Suppressor macrophage (primary cell): Measurements from ENCODE around the gene CNKSR2.
A peak's percentile ranks its signal among the peaks of the same experiment; 100 is the strongest.

ENCODE experiments used
- DNase-seq, 4 experiments: peaks; one replicate each; pipeline ENCODE4 v3.0.0-alpha.2; 2020 to 2022
- total RNA-seq, 17 experiments: gene quantifications; one replicate each; lab custom pipeline; 2026; ENCODE audit warnings: mixed read lengths in 6 of 17, inconsistent platforms in 3 of 17; lab: John Stamatoyannopoulos, UW

CNKSR2 gene
- 0 to 5.9 (median 0.04) reads per million in 17 experiments for total RNA-seq

DNA sequence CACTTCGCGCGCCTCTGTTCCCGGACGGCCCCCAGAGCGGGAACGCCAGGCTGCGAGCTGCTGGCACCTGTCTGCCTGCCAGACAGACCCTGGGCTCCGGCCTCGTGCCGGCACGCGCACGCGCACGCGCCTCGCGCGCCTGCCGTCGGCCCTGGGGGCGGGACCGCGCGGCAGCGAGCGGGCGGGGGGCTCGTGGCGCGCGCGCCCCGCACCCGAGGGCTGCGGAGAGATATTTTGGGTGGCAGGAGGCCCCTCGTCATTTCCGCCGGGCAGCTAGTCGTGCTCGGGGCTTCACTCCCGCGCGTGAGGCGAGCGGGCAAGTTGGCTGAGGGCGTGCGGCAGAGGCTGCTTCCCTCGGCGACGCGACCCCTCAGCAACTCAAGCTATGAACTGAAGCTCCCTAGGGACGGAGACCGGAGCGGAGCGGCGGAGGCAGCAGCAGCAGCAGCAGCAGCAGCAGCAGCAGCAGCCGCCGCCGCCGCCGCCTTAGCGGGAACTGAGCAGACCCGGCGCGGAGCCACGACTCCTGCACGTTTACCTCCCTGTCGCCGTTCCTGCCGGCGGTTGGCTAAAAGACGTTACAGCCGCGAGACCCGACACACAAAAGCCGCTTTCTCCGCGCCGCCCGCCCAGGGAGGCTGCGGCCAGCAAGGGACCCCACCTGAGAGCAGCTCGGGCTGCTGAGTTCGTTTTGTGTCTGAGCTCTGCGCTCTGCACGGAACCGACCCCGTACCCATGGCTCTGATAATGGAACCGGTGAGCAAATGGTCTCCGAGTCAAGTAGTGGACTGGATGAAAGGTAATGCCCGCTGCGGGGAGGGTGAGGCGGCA lies at the start of gene CNKSR2:
TSS of gene CNKSR2 (plus strand) at position 256 of the 831 bp plus-strand sequence. CDS start at position 736, 480 bp downstream.
- DNase-seq = peak; percentile 3 to 47 (median 24)

DNA sequence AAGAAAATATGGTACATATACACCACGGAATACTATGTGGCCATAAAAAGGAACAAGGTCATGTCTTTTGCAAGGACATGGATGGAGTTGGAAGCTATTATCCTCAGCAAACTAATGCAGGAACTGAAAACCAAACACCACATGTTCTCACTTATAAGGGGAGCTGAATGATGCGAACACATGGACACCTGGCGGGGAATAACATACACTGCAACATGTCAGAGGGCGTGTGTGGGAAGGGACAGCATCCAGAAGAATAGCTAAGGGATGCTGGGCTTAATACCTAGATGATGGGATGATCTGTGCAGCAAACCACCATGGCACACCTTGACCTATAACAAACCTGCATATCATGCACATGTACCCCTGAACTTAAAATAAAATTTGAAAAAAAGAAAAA lies 19.5 kb upstream of the CNKSR2 start:
- DNase-seq = no peak

DNA sequence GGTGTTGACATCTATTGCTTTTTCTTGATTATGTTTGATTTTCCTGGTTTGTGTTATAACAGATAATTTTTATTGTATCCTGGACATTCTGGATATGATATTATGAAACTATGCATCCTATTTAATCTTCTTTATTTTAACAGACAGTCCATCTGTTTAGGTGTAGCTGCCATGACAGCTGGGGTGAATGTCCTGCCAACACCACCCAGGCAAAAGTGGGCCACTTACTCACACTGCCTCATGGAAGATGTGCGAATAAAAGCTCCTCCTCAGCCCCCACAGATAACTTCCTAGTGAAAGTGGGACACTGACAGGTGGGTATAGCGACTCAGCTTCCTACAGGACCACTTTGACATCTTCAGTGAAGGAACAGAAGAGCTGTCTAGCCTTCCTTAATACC lies 18.4 kb upstream of the CNKSR2 start:
- DNase-seq = no peak

DNA sequence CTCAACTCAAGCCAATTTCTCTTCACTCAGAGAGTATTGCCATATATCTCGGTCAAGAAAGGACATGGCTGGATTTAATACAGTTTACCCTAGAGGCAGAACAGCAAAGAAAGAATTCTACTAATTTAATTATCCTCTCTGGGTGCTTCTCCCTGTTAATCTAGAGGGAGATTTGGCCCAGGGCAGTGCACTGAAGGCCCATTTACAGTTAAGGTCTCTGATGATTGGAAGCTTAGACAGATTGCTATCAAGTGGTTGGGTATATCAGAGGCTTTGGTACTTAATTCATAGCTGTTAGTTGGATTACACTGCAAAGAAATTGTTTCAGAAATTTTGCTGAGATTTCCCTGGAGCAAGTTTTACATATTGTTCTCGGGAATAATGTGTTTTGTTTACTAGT lies 4.6 kb upstream of the CNKSR2 start:
- DNase-seq = no peak

DNA sequence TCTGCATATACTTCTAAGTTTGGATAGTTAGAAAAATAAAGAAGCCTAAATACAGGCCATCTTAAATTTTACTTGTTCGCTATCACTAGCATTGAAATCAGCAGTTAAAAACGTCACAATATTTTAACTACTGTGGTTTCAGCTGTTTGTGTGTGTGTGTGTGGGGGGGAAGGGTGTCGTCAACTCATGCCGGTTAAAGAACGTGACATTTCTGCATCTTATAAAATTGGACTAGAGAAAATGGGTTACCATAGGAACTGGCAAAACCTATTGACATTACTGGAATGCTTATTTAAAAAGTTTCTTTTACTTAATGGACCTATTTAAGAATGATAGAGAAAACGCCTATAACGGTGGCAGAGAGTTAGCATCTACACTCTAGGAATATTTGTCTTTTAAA lies 1.2 kb upstream of the CNKSR2 start:
- DNase-seq = no peak

DNA sequence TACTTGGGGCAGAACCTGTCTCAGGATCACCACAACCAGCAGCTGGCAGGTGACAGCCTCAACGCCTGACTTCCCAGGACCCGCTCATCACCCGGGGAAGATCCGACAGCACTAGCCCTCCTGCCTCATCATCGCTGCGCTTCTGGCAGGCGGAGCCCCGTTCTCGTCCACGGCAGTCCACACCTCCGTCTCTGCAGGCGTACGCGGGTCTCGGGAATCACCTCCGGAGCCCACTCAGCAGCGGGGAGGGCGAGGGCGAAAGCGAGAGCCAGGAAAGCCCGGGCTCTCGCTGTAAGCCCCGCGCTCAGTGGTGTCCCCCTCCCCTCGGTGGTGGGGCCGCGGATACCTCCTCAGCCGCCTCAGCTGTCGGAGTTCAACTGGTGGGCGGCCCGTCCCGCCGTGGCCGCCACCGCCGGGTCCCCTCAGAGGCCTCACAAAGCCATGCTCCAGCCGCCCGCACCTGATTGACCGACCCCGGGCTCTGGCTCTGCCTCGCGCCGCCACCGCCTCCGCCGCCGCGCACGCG lies 518 bp upstream of the CNKSR2 start:
- no peak for DNase-seq

DNA sequence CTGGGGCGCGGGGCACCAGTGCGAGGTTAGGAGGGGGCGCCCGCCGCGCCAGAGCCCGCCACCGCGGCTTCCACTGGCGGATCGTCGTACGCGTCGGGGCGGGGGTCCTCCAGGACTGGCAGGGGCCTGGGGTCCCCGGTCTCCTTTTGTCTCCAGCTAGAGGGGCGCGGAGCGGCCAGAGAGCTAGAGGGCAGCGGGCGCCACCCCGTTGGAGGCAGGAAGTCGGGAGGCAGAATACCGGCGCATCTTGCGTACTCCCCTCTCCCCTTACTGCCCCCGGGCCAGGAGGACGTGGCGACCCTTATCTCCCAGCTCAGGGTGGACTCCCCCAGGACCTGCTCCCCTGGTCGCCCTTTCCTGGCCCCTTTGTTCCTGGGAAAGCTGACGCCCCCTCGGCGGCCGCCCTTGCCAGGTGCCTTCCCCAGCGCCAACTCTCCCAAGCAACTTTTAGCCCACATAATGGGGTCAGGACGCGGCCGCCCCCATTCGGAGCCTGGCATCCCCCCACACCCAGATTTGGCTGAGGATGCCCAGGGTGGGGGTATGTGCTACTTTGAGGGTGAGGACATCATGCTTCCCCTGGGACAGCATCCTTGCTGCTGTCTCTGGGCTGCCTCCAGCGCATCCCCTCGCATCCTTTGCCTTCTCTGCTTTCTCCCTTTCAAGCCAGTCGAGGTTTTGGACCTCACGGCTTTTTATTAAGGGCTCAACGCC lies 933 bp downstream of the CNKSR2 start:
- DNase-seq = peak in 1 of 4 experiments; percentile 1

DNA sequence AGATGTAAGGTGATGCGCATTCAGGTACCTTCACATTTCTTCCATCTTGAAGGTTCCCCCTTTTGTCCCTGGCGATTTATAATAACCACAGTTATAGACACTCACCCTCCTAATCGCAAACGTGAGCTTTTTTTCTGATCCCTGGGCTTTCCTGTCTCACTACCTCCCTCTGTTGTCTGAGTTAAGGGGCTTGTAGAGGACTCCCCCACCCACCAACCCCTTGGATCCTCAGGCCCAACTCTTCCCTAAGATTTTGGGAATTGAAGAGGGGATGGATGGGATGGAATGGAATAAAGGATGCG lies 1.4 kb downstream of the CNKSR2 start:
- no peak for DNase-seq

DNA sequence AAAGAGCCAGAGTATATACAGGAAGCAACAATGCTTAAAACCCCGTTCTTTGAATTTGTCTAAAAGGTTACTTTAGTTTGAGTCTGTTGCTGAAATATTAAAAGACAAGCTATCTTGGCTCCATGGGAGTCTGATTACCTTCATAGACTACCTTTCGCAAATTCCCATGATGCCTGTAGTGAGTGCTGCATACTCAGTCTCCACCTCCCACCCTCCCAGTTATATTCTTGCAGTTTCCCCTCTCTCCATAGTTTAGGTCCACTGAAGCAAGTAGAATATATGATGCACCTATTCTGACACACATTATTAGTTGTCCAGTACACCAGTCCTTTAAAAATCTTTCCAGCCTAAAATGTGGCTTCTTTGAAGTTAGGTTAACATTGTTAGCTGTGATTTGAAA lies 2.4 kb downstream of the CNKSR2 start:
- DNase-seq = no peak

DNA sequence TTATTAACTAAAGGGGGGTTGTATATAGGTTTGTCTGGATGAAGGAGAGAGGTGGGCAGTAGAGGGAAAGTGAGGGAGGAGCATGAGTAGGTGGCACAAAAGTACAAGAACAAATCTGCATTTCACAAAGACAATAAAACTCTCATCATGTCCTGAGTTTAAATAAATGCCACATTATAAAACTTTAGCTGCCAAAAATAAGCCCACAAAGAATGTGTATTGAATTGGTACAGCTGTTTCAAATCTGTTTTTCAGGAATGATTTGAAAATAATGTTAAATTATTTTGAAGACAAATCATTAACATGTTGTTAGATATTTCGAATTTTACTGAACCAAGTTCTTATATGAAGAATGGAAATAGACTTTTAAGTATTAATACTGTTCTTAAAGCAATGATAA lies 5.8 kb downstream of the CNKSR2 start:
- DNase-seq = no peak

DNA sequence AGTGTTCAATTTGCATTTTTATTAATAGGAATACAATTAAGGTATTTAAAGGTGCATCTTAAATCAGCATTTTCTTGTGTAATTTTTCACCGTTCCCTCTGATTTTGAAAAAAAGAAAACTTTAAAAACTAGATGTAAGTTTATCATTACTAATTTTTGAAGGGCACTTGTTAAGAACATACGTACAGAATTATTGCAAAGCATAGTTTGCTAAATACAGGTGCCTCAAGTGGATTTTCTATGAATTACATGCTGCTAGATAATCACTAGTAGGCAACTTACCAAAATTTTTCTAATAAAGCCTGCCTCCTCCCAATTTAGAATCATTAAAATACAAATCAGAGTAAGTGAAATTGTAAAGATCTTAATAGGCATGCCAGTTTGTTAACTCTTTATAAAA lies 8.5 kb downstream of the CNKSR2 start:
- DNase-seq = no peak

DNA sequence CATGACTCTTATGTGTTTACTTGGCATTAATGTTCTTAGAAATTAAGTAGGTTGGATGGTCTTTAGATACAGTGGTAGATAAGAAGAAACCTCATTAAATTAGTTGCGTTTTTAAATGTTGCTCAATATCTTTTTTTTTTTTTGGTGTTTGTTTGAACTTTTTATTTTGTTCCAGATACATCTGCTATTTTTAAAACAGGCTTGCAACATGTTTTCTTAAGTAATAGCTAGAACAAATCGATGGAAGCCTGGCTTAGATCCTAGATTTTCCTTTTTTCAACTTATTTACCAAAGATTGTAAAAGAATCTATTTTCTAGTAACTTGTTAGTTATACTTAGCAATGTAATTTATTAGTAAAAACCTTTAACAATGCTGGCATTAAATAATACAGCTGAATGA lies 9.3 kb downstream of the CNKSR2 start:
- no peak for DNase-seq

DNA sequence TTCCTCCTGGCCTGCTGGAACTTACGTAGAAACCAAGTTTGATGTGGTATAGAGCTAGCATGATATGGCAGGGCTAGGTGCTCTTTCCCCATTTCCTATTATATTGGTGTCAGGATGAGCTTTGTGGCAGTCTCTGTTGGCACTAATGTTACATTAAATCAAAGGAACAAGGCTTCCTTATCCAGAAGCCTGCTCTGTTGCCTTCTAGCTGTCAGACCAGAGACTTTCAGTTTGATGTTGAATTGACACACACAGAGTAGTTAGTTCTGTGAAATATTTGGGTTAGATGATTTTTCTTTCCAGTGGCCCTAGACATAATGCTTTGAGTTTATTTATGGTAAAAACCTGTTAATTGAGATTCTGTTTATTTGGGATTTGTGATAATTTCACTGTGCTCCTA lies 10.0 kb downstream of the CNKSR2 start:
- no peak for DNase-seq

DNA sequence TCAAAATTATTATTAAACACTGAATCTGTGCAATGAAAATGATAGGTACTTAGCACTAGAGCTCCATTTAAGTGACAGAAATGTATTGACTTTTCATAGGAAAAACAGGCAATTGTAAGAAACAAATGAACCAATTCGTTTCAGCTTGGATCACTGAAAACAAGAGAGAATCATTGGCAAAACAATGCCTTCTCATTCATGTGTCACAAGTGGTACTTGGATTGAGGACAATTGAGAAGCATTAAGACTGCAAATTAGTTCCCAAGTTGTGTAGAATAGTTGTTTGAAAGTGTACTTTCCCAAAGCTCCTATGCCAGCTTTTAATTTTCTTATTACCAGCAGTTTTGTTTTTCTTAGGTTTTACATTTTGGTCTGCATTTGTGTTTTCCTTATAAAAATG lies 20.6 kb downstream of the CNKSR2 start:
- DNase-seq = no peak

DNA sequence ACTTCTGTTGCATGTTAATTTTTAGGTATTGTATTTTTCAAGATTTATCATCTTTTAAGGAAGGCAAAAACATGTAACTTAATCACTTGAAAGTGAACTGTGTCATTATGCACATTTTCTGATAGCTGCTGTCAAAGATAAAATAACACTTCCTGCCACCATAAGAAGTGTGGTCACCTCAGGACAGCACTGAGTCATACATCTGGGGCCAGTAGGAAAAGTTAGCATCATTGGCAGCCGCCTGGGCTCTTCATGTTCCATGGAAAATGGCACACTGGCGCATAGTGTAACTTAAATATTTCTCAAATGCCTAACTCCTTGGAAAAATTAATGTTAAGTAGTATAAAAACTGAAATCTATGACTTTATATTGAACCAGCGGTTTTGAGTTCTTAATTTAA lies 24.2 kb downstream of the CNKSR2 start:
- DNase-seq = no peak

DNA sequence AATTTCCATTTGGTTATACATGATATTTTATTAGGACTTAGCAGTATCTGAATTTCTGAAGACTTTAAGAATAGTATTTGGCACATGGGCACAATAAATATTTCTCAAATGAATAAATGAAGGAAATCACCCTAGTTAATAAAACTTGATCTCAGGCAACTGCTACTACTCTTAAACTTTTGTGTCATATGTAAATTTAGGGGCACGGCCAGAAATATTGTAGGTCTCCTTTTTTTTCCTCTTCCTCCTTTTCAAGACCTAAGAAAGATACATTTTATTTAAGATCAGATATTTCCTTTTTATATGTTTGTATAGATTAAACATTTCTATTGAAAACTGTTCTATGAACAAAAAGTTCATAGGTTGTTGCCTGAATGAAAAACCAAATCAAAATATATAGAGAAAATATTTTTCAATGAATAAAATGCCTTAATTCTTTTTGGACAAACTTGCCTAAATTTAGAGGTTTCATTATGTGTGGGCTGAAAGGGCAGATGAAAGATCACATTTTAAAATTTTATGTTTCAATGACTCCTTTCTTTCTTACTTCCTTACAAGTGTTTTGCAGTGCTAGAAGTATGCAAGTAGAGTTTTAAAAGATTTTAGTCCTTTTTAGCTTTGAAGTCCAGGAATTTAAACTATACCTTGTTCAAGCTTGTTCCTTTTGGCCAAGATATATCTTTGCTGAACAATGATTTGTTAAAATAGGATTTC lies 26.3 kb downstream of the CNKSR2 start:
- no peak for DNase-seq

DNA sequence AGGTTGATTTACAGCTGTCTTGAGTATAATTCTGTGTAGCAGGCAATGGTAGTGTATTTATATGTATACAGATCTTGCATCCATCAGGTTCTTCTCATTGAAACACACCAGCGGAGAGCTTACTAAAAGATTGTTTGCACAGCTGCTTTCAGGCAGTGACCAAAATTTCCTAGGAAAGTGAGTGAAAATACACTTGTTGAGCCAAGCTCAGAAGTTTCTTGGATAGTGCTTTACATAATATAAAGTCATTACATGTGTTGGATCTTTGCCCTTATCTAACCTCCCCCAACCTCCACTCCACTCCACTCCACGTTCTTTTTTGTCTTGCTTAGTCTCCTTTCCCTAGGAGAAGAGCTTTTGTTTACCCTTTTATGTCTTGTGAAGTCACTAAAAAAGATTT lies 34.1 kb downstream of the CNKSR2 start:
- DNase-seq = no peak

DNA sequence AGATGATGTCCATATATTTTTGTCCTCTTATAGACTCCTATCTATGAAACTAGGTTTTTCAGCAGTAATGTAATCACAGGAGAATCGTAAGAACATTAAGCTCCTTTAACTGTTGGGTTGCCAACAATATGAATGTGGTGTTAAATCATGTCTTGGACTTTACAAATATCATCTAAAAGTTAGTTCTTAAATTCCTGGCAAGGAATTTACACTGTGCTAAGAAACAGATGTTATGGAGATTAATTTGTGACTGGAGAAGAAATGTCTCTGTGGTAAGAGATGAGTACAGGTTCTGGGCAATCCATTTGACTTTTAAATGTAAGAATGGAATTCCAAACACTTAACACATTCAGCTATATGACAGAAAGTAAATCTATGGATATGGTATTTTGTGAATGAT lies 34.6 kb downstream of the CNKSR2 start:
- DNase-seq = no peak

DNA sequence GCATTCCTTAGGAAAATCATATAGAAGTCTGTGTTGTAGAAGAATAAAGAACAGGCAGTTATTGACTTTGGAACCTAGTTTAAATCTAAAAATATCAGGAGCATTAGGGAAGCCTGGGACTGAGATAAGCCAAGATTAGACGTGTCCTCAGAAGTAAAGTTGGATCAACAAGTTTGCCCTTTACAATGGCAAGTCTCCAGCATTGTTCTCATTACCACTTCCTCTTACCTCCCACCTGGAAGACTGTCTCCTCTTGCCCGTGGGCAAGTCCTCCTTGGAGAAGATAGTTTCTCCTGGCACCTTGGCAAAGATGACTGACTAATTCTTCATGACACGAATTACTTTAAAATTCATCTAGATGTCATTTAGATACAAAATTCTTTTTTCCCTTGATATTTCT lies 37.8 kb downstream of the CNKSR2 start:
- no peak for DNase-seq

DNA sequence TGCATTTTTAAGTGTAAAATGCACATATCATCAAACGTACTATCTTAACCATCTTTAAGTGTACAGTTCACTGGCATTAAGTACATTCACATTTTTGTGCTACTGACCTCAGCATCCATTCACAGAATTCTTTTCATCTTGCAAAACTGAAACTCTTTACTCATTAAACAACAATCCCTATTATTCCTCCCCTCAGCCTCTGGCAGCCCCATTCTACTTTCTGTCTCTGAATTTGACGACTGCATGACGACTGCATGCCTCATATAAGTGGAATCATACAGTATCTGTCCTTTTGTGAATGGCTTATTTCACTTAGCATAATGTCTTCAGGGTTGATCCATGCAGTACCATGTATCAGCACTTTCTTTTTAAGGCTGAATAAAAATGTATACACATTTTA lies 38.7 kb downstream of the CNKSR2 start:
- no peak for DNase-seq

DNA sequence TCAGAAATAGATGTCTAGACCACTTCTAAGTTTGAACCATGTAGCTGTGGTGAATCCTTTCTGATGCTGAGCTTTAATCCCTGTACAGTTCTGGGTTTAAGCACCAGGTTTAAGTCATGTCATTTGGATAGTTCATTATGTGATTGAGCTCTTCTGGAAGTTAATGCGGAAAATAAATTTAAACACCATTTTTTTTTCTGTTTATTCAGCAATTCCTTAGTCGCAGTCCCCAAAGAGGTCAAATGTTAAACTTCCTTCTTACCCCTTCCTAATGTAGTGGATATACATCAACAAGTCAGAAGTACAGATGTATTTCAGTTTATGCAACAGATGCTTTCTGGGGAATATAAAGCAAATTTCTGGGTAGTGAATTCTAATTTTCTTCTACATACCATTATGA lies 52.9 kb downstream of the CNKSR2 start:
- DNase-seq = no peak

DNA sequence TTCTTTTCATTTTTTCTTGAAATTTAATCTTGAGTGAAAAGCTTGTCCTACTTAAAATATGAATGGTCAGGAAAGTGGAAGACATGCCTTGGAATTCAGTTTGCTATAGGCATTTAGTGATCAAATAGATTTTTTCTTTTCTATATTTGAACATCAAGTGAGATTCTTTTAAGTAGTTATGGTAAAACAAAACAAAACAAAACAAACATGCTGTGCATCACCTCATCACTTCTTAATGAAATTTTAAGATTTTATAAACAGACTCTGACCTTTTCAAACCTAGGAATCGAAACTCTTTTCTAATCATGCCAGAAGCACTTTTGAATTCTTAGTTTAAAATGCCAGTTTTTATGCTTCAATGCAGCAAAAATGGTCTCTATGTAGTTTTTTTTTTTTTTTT lies 62.8 kb downstream of the CNKSR2 start:
- DNase-seq = no peak

DNA sequence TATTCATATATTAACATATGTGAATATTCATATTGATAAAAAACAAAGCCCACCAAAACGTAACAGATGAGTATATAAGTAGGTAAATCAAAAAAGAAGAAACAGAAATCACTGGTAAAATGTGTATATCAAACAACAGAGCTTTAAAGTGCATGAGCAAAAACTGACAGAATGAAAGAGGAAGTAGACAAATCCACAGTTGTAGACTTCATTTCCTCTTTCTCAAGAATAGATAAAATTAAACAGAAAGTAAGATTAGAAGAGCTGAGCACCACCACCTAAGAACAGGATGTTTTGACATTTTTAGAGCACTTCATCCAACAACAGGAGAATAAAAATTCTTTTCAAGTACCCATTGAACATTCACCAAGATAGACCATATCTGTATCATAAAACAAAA lies 64.6 kb downstream of the CNKSR2 start:
- peak in 3 of 4 experiments; percentile 1 to 51 (median 40) for DNase-seq
